AG04449 (cell line): Measurements from ENCODE around the gene ATXN10.
"Not testable (repeated sequence)": the region's sequence is repeated elsewhere in the genome, so short reads cannot be mapped to it uniquely, and the experiment has no call there.

Experiments used
- CTCF ChIA-PET: fragments of 350-600 bp; formaldehyde crosslinking; extraction: SDS; loops from one replicate; lab custom pipeline; 2021; ENCODE audit warnings: antibody characterized with exemption; lab: Yijun Ruan, JAX
- POLR2A ChIA-PET: fragments of 400-600, 350-600 bp; formaldehyde crosslinking; extraction: SDS; loops from one replicate; lab custom pipeline; 2020; ENCODE audit warnings: antibody characterized with exemption, inconsistent platforms; lab: Yijun Ruan, JAX
- DNase-seq: peaks from one replicate; pipeline ENCODE4 v3.0.0-alpha.2; 2010; ENCODE audit warnings: low read depth, low spot score
- H3K4me3 ChIP-seq: 2 replicates; pipeline ENCODE4 v1.5.1; 2011; ENCODE audit warnings: low read depth, mild to moderate bottlenecking, control low read depth, low read length
- TF ChIP-seq, protein P1 (sequence below): IDR thresholded peaks from one replicate; pipeline ENCODE4 v1.5.1; 2011; ENCODE audit warnings: mild to moderate bottlenecking, moderate library complexity, low read length, control low read depth, inconsistent platforms; ENCODE audit not compliant: insufficient read depth; ENCODE audit errors: missing control alignments

Gene ATXN10, protein sequence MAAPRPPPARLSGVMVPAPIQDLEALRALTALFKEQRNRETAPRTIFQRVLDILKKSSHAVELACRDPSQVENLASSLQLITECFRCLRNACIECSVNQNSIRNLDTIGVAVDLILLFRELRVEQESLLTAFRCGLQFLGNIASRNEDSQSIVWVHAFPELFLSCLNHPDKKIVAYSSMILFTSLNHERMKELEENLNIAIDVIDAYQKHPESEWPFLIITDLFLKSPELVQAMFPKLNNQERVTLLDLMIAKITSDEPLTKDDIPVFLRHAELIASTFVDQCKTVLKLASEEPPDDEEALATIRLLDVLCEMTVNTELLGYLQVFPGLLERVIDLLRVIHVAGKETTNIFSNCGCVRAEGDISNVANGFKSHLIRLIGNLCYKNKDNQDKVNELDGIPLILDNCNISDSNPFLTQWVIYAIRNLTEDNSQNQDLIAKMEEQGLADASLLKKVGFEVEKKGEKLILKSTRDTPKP

DNA sequence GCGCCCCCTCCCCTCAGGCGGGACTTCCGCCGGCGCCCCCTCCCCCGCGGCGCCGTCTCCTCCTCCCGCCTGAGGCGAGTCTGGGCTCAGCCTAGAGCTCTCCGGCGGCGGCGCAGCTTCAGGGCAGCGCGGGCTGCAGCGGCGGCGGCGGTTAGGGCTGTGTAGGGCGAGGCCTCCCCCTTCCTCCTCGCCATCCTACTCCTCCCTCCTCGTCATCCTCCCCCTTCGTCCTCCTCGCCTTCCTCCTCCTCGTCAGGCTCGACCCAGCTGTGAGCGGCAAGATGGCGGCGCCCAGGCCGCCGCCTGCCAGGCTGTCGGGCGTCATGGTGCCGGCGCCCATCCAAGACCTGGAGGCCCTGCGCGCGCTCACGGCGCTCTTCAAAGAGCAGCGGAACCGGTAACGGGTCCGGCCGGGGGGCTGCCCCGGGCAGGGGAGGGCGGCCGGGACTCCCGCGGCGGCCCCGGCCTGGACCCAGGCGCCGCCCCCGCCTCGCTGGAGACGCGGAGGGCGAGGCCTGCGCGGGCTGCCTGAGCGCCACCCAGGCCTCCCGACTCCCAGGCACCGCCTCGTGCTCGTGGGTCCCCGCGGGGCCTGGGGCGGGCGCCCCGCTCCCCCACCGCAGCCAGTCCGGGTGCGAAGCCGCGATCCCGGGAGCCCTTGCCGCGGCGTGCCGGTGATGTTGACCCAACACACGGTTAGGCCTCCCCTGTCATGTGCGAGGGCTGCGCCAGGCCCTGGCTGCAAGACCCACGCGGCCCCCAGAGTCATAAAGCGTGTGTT, at the start of gene ATXN10:
Gene ATXN10 (plus strand): TSS at position 52 of the 781 bp plus-strand sequence. CDS start 230 bp downstream, at position 282.
- CTCF ChIA-PET, result interaction anchor here (2.2 kb wide), 1 partner anchor 15 kb away, joined by 6 read pairs; no protein-coding TSS in a partner anchor
- peak within 1 kb of the TSS; percentile 91 for H3K4me3 ChIP-seq
- POLR2A ChIA-PET, result interaction anchor here (0.8 to 1.2 kb wide), 5 partner anchors 10 to 136 kb away, joined by 3 to 4 read pairs (median 3); no protein-coding TSS in a partner anchor
- no peak for DNase-seq
- TF ChIP-seq, protein P1, sequence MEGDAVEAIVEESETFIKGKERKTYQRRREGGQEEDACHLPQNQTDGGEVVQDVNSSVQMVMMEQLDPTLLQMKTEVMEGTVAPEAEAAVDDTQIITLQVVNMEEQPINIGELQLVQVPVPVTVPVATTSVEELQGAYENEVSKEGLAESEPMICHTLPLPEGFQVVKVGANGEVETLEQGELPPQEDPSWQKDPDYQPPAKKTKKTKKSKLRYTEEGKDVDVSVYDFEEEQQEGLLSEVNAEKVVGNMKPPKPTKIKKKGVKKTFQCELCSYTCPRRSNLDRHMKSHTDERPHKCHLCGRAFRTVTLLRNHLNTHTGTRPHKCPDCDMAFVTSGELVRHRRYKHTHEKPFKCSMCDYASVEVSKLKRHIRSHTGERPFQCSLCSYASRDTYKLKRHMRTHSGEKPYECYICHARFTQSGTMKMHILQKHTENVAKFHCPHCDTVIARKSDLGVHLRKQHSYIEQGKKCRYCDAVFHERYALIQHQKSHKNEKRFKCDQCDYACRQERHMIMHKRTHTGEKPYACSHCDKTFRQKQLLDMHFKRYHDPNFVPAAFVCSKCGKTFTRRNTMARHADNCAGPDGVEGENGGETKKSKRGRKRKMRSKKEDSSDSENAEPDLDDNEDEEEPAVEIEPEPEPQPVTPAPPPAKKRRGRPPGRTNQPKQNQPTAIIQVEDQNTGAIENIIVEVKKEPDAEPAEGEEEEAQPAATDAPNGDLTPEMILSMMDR, result no peak

DNA sequence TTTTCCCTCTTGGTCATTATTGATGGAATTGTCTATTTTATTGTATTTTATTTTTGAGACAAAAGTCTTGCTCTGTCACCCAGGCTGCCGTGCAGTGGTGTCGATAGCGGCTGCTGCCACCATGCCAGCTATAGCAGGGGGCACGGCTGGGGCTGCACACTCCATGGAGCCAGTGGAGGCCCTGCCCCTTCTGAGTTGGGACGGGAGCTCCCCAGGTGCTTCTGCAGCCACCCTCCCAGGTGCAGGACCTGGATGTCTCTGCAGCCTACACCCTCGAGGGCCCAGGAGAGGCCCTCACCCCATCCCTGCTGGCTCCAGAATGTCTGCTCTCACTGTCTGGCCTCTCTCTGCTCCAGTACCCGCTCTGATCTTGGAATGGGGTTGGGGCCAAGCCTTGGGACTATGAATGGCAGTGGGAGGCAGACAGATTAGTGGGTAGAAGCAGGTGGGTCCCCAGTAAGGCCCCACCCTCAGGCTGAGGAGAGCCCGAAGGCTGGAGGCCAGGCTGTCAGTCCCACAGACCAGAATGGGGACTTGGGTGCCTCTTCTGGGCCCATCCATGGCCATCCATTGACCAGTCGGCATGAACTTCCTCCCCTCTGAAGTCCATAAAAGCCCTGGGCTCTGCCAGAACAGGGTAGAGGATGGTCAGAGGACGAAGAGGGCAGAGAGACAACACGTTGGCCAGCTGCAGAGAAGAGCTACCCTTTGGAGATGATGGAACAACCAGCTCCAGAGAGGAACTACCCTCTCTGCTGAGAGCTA, 49.6 kb upstream of the ATXN10 start:
- TF ChIP-seq, protein P1, result no peak
- ChIA-PET CTCF (no interaction called here), POLR2A (no interaction called here)
- H3K4me3 ChIP-seq, result no peak overlapping the region
- no peak for DNase-seq

DNA sequence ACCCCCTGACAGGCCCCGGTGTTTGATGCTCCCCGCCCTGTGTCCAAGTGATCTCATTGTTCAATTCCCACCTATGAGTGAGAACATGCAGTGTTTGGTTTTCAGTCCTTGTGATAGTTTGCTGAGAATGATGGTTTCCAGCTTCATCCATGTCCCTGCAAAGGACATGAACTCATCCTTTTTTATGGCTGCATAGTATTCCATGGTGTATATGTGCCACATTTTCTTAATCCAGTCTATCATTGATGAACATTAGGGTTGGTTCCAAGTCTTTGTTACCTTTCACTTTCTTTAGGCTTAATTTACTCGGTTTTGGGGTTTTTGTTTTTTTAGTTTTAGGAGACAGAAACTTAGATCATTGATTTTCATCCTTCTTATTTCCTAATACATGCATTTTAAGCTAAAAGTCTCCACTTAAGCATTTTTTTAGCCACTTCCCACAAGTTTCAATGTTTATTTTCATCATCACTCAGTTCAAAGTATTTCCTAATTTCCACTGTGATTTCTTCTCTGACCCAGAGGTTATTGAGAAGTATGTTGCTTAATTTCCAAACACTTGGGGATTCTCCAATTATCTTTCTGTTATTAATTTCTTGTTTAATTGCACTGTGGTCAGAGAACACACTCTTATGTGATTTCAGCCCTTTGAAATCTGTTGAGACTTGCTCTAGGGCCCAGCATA, 48.0 kb upstream of the ATXN10 start:
- H3K4me3 ChIP-seq, DNase-seq, POLR2A ChIA-PET: not testable (repeated sequence)
- CTCF ChIA-PET, result interaction anchor here (2.1 kb wide), 1 partner anchor 22 kb away, joined by 6 read pairs; no protein-coding TSS in a partner anchor

DNA sequence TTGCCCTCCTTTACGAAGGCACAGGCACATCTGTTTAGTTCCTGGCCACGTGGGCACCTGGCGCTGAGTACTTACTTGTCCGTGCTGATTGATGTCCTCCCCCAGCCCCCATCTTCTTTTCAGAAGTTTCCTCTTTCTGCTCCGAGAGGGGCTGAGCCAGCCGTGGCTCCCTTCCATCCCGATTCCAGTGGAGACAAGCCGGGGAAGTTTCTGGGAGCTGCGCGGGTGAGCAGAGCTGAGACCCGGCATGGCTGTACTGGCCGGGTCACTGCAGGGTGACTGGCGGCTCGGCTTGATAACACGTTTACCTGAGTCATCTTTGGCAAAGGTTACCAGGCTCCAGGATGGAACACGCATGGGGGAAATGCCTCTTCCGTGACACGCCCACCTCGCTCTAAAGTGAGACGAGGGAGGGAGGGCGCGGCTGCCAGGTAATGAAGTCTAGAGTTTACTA, 45.4 kb upstream of the ATXN10 start:
- ChIA-PET POLR2A (no interaction called here), CTCF (interaction anchor here (1.6 kb wide), 1 partner anchor 19 kb away, joined by 5 read pairs; no protein-coding TSS in a partner anchor)
- DNase-seq, result no peak
- TF ChIP-seq, protein P1, result no peak
- no peak overlapping the region for H3K4me3 ChIP-seq

DNA sequence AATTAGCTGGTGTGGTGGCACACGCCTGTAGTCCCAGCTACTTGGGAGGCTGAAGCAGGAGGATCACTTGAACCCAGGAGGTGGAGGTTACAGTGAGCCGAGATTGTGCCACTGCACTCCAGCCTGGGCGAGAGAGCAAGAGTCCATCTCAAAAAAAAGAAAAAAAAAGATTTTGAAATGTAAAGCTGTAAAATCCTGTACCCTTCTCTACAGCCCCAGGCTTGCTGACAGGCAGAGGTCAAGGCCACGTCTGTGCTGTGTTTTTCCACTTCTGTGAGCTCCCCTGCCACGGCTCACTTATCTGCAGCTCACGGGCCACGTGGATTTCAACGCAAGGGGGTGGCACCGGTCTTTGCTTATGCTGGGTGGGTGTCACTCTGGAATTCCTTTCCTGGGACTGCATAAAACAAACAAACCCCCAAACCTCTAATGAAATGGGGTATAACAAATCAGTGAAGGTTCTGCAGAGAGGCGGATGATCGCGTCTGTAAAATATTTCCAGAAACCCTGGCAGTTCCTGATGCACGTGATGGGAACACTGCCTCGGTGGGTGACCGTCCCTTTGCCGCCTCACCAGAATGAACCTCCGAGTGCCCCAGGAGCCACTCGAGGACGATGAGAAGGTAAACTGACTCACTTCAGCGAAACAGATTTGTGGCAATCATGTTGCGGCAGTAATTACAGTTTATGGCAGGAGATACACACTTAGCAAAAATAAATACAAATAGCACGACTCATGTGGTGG, 44.0 kb upstream of the ATXN10 start:
- TF ChIP-seq, protein P1, result no peak
- DNase-seq, result no peak
- H3K4me3 ChIP-seq, result no peak overlapping the region
- ChIA-PET CTCF (interaction anchor here (0.6 to 2.4 kb wide), 4 partner anchors 10 to 367 kb away, joined by 3 to 15 read pairs (median 4); no protein-coding TSS in a partner anchor), POLR2A (no interaction called here)
